A549 treated with AZD2906 at 1 μM for 4 hours (cell line): ENCODE measurements around the gene RMDN2. TPM values are rescaled to one million over a fixed set of nuclear protein-coding genes. Genes with fewer than 3 reads are reported as not detected.

ENCODE experiments used
- total RNA-seq: library from RNA; stranded (reverse); fragments of 200-300 nt; extraction: Qiagen RNA extraction; gene quantifications from 5 replicates; pipeline ENCODE4 v1.2.3, GENCODE V29; 2022

RMDN2 gene, protein sequence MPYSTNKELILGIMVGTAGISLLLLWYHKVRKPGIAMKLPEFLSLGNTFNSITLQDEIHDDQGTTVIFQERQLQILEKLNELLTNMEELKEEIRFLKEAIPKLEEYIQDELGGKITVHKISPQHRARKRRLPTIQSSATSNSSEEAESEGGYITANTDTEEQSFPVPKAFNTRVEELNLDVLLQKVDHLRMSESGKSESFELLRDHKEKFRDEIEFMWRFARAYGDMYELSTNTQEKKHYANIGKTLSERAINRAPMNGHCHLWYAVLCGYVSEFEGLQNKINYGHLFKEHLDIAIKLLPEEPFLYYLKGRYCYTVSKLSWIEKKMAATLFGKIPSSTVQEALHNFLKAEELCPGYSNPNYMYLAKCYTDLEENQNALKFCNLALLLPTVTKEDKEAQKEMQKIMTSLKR
- total RNA-seq: 4.2 to 5.5 TPM (median 4.5 TPM) in 5 replicates

DNA sequence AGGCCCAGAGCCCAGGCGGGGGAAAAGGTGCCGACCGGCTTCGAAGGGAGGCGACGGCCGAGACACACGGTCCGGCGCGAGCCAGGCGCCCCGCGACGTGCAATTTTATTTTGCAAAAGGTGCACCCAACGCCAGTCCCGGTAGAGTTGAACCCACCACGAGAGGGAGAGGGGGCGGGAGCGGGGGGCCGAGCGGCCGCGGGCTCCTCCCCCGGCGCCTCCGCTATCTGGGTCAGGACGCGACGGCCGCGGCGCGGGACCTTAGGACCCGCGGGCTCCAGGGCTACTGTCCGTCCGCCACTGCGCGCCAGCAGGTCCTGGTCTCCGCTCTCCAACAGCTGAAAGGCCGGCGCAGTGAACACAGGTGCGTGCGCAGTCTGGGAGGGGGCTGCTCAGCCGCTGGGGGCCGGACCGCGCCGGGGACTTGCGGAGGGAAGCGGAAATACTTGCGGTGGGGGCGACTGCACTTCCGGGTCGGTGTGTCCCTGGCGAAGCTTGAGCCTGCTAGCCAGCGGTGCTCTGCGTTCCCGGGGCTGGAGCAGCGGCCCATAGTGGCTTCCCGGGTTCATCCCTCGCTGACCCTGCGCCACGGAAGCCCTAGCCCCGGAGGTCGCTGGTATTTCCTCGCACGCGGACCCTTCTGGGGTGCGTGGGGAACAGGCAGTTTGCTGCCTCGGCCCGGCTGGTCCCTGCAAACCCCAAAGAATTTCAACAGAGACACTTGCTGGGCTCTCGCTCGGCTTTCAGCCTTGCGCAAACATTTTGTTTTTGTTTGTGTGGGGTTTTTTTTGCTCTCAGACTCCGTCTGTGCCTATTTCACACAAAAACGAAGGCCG lies at the start of gene RMDN2:
TSS of gene RMDN2 (plus strand) at position 225 of the 835 bp plus-strand sequence. CDS start 3,991 bp downstream, outside the sequence.

Other genes starting within 250 kb of the RMDN2 start
- 3.6 to 4.6 TPM (median 4.5 TPM) in 5 replicates for gene CYP1B1, start 150.9 kb downstream of the RMDN2 start, total RNA-seq